ENCODE data around the gene PKLR. TPM values are rescaled to one million over a fixed set of nuclear protein-coding genes. Genes with fewer than 3 reads are reported as not detected.

PKLR gene
- total RNA-seq, 1 experiment from 2014 or later: not detected

DNA sequence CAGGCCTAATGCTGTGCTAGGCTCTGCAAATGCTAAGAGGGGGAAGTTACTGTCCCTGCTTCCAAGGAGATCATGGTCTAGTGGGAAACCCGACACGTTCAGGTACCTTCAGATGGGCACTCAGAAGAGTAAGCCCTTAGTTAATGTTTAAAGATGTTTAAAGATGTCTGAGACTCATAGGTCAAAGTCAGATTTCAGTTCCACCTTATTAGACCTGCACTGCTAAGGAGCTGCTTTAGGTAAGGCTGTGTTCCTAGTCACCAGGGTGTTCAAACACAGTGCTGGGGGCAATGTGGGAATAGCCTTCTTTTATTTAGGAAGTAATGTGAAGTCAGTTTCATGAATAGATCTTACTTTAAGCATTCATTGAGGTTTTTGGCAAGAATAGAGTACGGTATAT is 15.7 kb upstream of the PKLR start:
- Mint-ChIP-seq H3K4me1 (ENCODE audit: low read depth, unreplicated experiment) (peaks cover 7% of the 10 kb centered on the region), H3K27ac (ENCODE audit: unreplicated experiment) (no peak overlapping the region), H3K27me3 (ENCODE audit: insufficient read depth, unreplicated experiment) (no peaks in the 10 kb centered on the region), H3K4me3 (ENCODE audit: unreplicated experiment) (no peak overlapping the region), H3K9me3 (ENCODE audit: unreplicated experiment) (no peaks in the 10 kb centered on the region), H3K36me3 (ENCODE audit: insufficient read depth, unreplicated experiment) (peaks cover 79% of the 10 kb centered on the region)
- no peaks in the 10 kb centered on the region for H3K27me3 ChIP-seq (replicated peaks; ENCODE audit: control insufficient read depth, insufficient read depth, low read length)
- peaks cover 9% of the 10 kb centered on the region for H3K36me3 ChIP-seq (ENCODE audit: control insufficient read depth, insufficient read depth, low read length)
- ChIA-PET CTCF (interaction anchor here (0.6 to 1.3 kb wide), 4 partner anchors 40 to 125 kb away, joined by 4 to 6 read pairs (median 5); partner anchors contain the start of genes CLK2 and HCN3), POLR2A (interaction anchor here (0.6 to 1.1 kb wide), 2 partner anchors 8 to 417 kb away, joined by 3 read pairs; partner anchors contain the start of gene FDPS)
- DNase-seq: no peak
- no TSS peak for BruUV-seq (replicated peaks)
- H3K4me3 ChIP-seq (ENCODE audit: low read depth, low read length): no peak overlapping the region
- H3K9me3 ChIP-seq: no peaks in the 10 kb centered on the region
- peaks cover 14% of the 10 kb centered on the region for H3K4me1 ChIP-seq
- TF ChIP-seq, protein P1, sequence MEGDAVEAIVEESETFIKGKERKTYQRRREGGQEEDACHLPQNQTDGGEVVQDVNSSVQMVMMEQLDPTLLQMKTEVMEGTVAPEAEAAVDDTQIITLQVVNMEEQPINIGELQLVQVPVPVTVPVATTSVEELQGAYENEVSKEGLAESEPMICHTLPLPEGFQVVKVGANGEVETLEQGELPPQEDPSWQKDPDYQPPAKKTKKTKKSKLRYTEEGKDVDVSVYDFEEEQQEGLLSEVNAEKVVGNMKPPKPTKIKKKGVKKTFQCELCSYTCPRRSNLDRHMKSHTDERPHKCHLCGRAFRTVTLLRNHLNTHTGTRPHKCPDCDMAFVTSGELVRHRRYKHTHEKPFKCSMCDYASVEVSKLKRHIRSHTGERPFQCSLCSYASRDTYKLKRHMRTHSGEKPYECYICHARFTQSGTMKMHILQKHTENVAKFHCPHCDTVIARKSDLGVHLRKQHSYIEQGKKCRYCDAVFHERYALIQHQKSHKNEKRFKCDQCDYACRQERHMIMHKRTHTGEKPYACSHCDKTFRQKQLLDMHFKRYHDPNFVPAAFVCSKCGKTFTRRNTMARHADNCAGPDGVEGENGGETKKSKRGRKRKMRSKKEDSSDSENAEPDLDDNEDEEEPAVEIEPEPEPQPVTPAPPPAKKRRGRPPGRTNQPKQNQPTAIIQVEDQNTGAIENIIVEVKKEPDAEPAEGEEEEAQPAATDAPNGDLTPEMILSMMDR (IDR thresholded peaks at IDR 0.05; ENCODE audit: insufficient read depth in 1 of 2, low read depth in 1 of 2, low read length in 1 of 2, severe bottlenecking in 1 of 2, unreplicated experiment in 1 of 2): no peak
- intact Hi-C loops (cut with micrococcal nuclease; ENCODE audit: unreplicated experiment): no loop called here

DNA sequence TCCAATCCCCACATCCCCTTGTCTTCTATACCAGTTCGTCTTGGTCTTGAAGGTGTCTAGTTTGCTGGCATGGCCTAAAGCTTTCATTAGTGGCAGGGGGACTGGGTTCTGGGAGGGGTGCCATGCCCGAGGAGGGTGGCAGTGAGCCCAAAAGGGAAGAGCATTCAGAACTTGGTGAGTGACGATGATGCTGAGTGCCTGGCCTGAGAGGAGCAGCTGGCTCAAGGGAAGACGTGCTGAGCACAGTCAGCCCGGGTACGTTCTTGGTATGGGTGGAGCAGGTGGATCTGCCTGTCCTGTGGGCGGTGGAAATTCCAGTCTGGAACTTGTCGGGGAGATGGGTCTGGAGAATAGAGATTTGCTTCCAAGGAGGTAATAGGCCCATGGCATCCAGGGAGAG is 12.0 kb upstream of the PKLR start:
- no peaks in the 10 kb centered on the region for H3K27me3 Mint-ChIP-seq (ENCODE audit: insufficient read depth, unreplicated experiment)
- H3K4me3 ChIP-seq (ENCODE audit: low read depth, low read length): no peak overlapping the region
- CTCF ChIA-PET: no interaction called here
- BruUV-seq (replicated peaks): no TSS peak
- H3K27ac Mint-ChIP-seq (ENCODE audit: unreplicated experiment): no peak overlapping the region
- H3K27me3 ChIP-seq (replicated peaks; ENCODE audit: control insufficient read depth, insufficient read depth, low read length): no peaks in the 10 kb centered on the region
- TF ChIP-seq, protein P1 (IDR thresholded peaks at IDR 0.05; ENCODE audit: insufficient read depth in 1 of 2, low read depth in 1 of 2, low read length in 1 of 2, severe bottlenecking in 1 of 2, unreplicated experiment in 1 of 2): no peak
- H3K9me3 ChIP-seq: no peaks in the 10 kb centered on the region
- peaks cover 21% of the 10 kb centered on the region for H3K4me1 ChIP-seq
- H3K9me3 Mint-ChIP-seq (ENCODE audit: unreplicated experiment): no peaks in the 10 kb centered on the region
- peaks cover 84% of the 10 kb centered on the region for H3K36me3 Mint-ChIP-seq (ENCODE audit: insufficient read depth, unreplicated experiment)
- POLR2A ChIA-PET: no interaction called here
- peaks cover 11% of the 10 kb centered on the region for H3K36me3 ChIP-seq (ENCODE audit: control insufficient read depth, insufficient read depth, low read length)
- H3K4me1 Mint-ChIP-seq (ENCODE audit: low read depth, unreplicated experiment): peaks cover 6% of the 10 kb centered on the region
- DNase-seq: no peak
- no peak overlapping the region for H3K4me3 Mint-ChIP-seq (ENCODE audit: unreplicated experiment)
- intact Hi-C loops (cut with micrococcal nuclease; ENCODE audit: unreplicated experiment): no loop called here

DNA sequence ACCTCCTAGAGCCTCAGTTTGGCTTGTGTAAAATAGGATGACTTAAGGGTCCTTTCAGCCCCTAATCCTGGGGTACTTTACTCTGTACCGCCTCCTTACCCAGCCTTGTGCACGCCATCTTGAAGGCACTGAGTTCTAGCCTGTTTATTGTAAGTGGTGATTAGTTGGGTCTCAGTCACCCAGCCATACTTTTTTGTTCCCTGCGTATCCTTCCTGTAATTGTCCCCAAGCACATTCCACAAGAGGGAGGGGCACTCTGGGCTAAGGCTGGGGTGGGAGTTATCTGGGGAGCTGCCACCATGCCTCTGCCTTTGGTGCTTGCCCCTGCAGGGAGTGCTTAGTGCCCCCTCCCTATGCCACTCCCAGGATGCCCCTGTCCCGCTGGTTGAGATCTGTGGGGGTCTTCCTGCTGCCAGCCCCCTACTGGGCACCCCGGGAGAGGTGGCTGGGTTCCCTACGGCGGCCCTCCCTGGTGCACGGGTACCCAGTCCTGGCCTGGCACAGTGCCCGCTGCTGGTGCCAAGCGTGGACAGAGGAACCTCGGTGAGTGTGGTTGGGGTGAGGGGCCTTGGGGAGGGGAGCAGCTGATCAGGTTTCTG is 8.3 kb upstream of the PKLR start:
- H3K9me3 Mint-ChIP-seq (ENCODE audit: unreplicated experiment): no peaks in the 10 kb centered on the region
- intact Hi-C loops (cut with micrococcal nuclease; ENCODE audit: unreplicated experiment): no loop called here
- H3K4me3 Mint-ChIP-seq (ENCODE audit: unreplicated experiment): peak overlapping the region; percentile 96
- H3K36me3 Mint-ChIP-seq (ENCODE audit: insufficient read depth, unreplicated experiment): peaks cover 65% of the 10 kb centered on the region
- Histone ChIP-seq H3K4me1 (peaks cover 12% of the 10 kb centered on the region; the same call in 1 of the 2 replicates), H3K27me3 (replicated peaks; ENCODE audit: control insufficient read depth, insufficient read depth, low read length) (no peaks in the 10 kb centered on the region), H3K9me3 (no peaks in the 10 kb centered on the region), H3K4me3 (ENCODE audit: low read depth, low read length) (peak overlapping the region; percentile 77), H3K36me3 (ENCODE audit: control insufficient read depth, insufficient read depth, low read length) (peaks cover 7% of the 10 kb centered on the region)
- peaks cover 8% of the 10 kb centered on the region for H3K4me1 Mint-ChIP-seq (ENCODE audit: low read depth, unreplicated experiment)
- no TSS peak for BruUV-seq (replicated peaks)
- TF ChIP-seq, protein P1 (IDR thresholded peaks at IDR 0.05; ENCODE audit: insufficient read depth in 1 of 2, low read depth in 1 of 2, low read length in 1 of 2, severe bottlenecking in 1 of 2, unreplicated experiment in 1 of 2): no peak
- H3K27me3 Mint-ChIP-seq (ENCODE audit: insufficient read depth, unreplicated experiment): no peaks in the 10 kb centered on the region
- POLR2A ChIA-PET: no interaction called here
- H3K27ac Mint-ChIP-seq (ENCODE audit: unreplicated experiment): peak overlapping the region; percentile 99
- peak in 1 of 2 experiments; percentile 38 for DNase-seq
- CTCF ChIA-PET: interaction anchor here (1.0 kb wide), 1 partner anchor 33 kb away, joined by 3 read pairs; no protein-coding TSS in a partner anchor

Measured in Caco-2 (cell line).